GM08714 (cell line): ENCODE results near the gene NRDE2.

Experiments
- H3K4me3 ChIP-seq: fragments of 200-500 bp; sonication (Bioruptor generic); 2 replicates; pipeline ENCODE4 v1.5.1; 2014; ENCODE audit warnings: mild to moderate bottlenecking, low read length, inconsistent platforms
- ZNF274 ChIP-seq: IDR thresholded peaks from 2 replicates; pipeline ENCODE4 v1.6.1; 2012; ENCODE audit warnings: mild to moderate bottlenecking, low read depth, low read length

NRDE2 gene

GRCh38 chr14:90295870-90296516 is 35.7 kb downstream of the NRDE2 start:
- no peak for TF ChIP-seq ZNF274
- H3K4me3 ChIP-seq, result no peak overlapping the region

GRCh38 chr14:90294872-90295271 is 36.9 kb downstream of the NRDE2 start:
- H3K4me3 ChIP-seq, result no peak overlapping the region
- no peak for TF ChIP-seq ZNF274

- H3K4me3 ChIP-seq, result no peak overlapping the region
- TF ChIP-seq ZNF274, result no peak
These were observed 37.7 kb downstream of the NRDE2 start for GRCh38 chr14:90293766-90294730.

GRCh38 chr14:90291699-90292098 is 40.0 kb downstream of the NRDE2 start:
- H3K4me3 ChIP-seq, result no peak overlapping the region
- no peak for TF ChIP-seq ZNF274

- no peak overlapping the region for H3K4me3 ChIP-seq
- TF ChIP-seq ZNF274, result no peak
These were observed 41.3 kb downstream of the NRDE2 start for GRCh38 chr14:90290337-90291011.

- no peak overlapping the region for H3K4me3 ChIP-seq
- no peak for TF ChIP-seq ZNF274
These were observed 42.9 kb downstream of the NRDE2 start for GRCh38 chr14:90288651-90289355.

GRCh38 chr14:90287791-90288190 is 44.0 kb downstream of the NRDE2 start:
- TF ChIP-seq ZNF274, result no peak
- H3K4me3 ChIP-seq, result no peak overlapping the region

GRCh38 chr14:90281756-90282155 is 50.0 kb downstream of the NRDE2 start:
- no peak for TF ChIP-seq ZNF274
- H3K4me3 ChIP-seq, result no peak overlapping the region

- TF ChIP-seq ZNF274, result no peak
- H3K4me3 ChIP-seq, result no peak overlapping the region
These were observed 50.5 kb downstream of the NRDE2 start for GRCh38 chr14:90281261-90281660.

GRCh38 chr14:90280096-90280495 is 51.6 kb downstream of the NRDE2 start:
- no peak for TF ChIP-seq ZNF274
- H3K4me3 ChIP-seq, result no peak overlapping the region

- no peak for TF ChIP-seq ZNF274
- H3K4me3 ChIP-seq, result no peak overlapping the region
These were observed 53.3 kb downstream of the NRDE2 start for GRCh38 chr14:90278199-90279175.

- no peak for TF ChIP-seq ZNF274
- no peak overlapping the region for H3K4me3 ChIP-seq
These were observed 54.1 kb downstream of the NRDE2 start for GRCh38 chr14:90277581-90278198.
